OCI-LY7 (cell line): ENCODE measurements around the gene KIAA1549. TPM values are rescaled to one million over a fixed set of nuclear protein-coding genes. Genes with fewer than 3 reads are reported as not detected.

Experiments
- BruUV-seq: library from RNA; stranded (reverse); fragments of 400-500 nt; replicated peaks from 2 replicates; lab custom pipeline; 2021; lab: Mats Ljungman, UMichigan
- CTCF ChIA-PET: fragments of 300-600 bp; sonication (Branson Sonifier 250); formaldehyde crosslinking; loops from one replicate; lab custom pipeline; 2022; ENCODE audit warnings: antibody characterized with exemption; ENCODE audit not compliant: unreplicated experiment; lab: Charles Lee
- POLR2A ChIA-PET: fragments of 300-600 bp; sonication (Branson Sonifier 250); formaldehyde crosslinking; loops from one replicate; lab custom pipeline; 2022; ENCODE audit warnings: antibody characterized with exemption; lab: Charles Lee
- DNase-seq: peaks from one replicate; pipeline ENCODE4 v3.0.0-alpha.2; 2015; ENCODE audit warnings: low spot score
- H2AFZ ChIP-seq: fragments of 200-600 bp; sonication (generic), shearing (Covaris generic); 2 replicates; pipeline ENCODE4 v1.6.1; 2014; ENCODE audit warnings: mild to moderate bottlenecking, antibody characterized with exemption, low read length, moderate library complexity
- H3K27ac ChIP-seq: fragments of 200-600 bp; sonication (generic); 2 replicates; pipeline ENCODE4 v1.5.1; 2014; ENCODE audit warnings: mixed run types, low read depth, mild to moderate bottlenecking, moderate library complexity, low read length, inconsistent platforms; ENCODE audit not compliant: poor library complexity, severe bottlenecking
- H3K36me3 ChIP-seq: fragments of 200-600 bp; sonication (generic); 2 replicates; pipeline ENCODE4 v1.6.1; 2014; ENCODE audit warnings: mild to moderate bottlenecking, antibody characterized with exemption, low read length, moderate library complexity, mixed read lengths; ENCODE audit not compliant: insufficient read depth
- H3K4me1 ChIP-seq: fragments of 200-600 bp; sonication (generic); 2 replicates; pipeline ENCODE4 v1.5.1; 2014; ENCODE audit warnings: mild to moderate bottlenecking, low read length; ENCODE audit not compliant: insufficient read depth, poor library complexity, severe bottlenecking
- H3K4me2 ChIP-seq: fragments of 200-600 bp; sonication (generic); 2 replicates; pipeline ENCODE4 v1.6.1; 2014; ENCODE audit warnings: mild to moderate bottlenecking, low read length
- H3K4me3 ChIP-seq: fragments of 200-600 bp; sonication (generic); 2 replicates; pipeline ENCODE4 v1.5.1; 2014; ENCODE audit warnings: mild to moderate bottlenecking, low read depth, low read length; ENCODE audit not compliant: poor library complexity, severe bottlenecking
- H3K79me2 ChIP-seq: fragments of 200-600 bp; sonication (generic); 2 replicates; pipeline ENCODE4 v1.6.1; 2016; ENCODE audit warnings: low read depth, mild to moderate bottlenecking, low read length, moderate library complexity, mixed read lengths; ENCODE audit not compliant: insufficient read depth
- H3K9me2 ChIP-seq: fragments of 200-600 bp; sonication (generic); 2 replicates; pipeline ENCODE4 v1.6.1; 2016; ENCODE audit warnings: mild to moderate bottlenecking, low read length, mixed read lengths; ENCODE audit not compliant: insufficient read depth
- H3K9me3 ChIP-seq: fragments of 200-600 bp; sonication (generic); 2 replicates; pipeline ENCODE4 v1.6.1; 2014; ENCODE audit warnings: mild to moderate bottlenecking, mixed run types, low read length, mixed read lengths
- H4K20me1 ChIP-seq: fragments of 200-600 bp; sonication (generic); 2 replicates; pipeline ENCODE4 v1.6.1; 2014; ENCODE audit warnings: mild to moderate bottlenecking, antibody characterized with exemption, low read length, moderate library complexity, mixed read lengths; ENCODE audit not compliant: insufficient read depth
- EZH2phosphoT487 ChIP-seq: fragments of 200-600 bp; sonication (generic); IDR thresholded peaks from 2 replicates; pipeline ENCODE4 v1.6.1; 2018; ENCODE audit warnings: low read depth, borderline replicate concordance, mild to moderate bottlenecking, mixed run types, antibody characterized with exemption, low read length, moderate library complexity, mixed read lengths
- intact Hi-C: fragments of 100-400 bp; cut with micrococcal nuclease; formaldehyde crosslinking; loops from one replicate; pipeline ENCODE4 v1.10.0; 2022; ENCODE audit not compliant: unreplicated experiment
- total RNA-seq, 2 experiments: library from RNA; depleted of rRNA in 1 of 2; stranded (reverse); fragments of >200 nt in 1 of 2; shearing (Covaris generic) in 1 of 2; gene quantifications; 2 replicates each; pipeline ENCODE4 v1.2.3, GENCODE V29; 2014 to 2022
- TF ChIP-seq, protein P1 (sequence below): fragments of 200-600 bp; sonication (generic); conservative IDR thresholded peaks from 2 replicates; pipeline ENCODE4 v1.5.1; 2014; ENCODE audit warnings: mild to moderate bottlenecking, antibody characterized with exemption, low read length, moderate library complexity, mixed read lengths

Gene KIAA1549
- total RNA-seq, 2 experiments from 2014 or later, result 0.03 to 3.0 TPM

GRCh38 chr7:138911007-138911406 is 70.2 kb downstream of the KIAA1549 start:
- Histone ChIP-seq H3K9me3 (no peaks in the 10 kb centered on the region), H3K9me2 (no peaks in the 10 kb centered on the region), H3K79me2 (no peaks in the 10 kb centered on the region), H2AFZ (no peak overlapping the region), H3K27ac (no peak overlapping the region), H3K36me3 (no peaks in the 10 kb centered on the region), H4K20me1 (no peaks in the 10 kb centered on the region), H3K4me2 (no peak overlapping the region), H3K4me1 (no peaks in the 10 kb centered on the region), H3K4me3 (no peak overlapping the region)
- no peak for DNase-seq
- intact Hi-C loops, result no loop called here
- no TSS peak for BruUV-seq
- TF ChIP-seq, protein P1, sequence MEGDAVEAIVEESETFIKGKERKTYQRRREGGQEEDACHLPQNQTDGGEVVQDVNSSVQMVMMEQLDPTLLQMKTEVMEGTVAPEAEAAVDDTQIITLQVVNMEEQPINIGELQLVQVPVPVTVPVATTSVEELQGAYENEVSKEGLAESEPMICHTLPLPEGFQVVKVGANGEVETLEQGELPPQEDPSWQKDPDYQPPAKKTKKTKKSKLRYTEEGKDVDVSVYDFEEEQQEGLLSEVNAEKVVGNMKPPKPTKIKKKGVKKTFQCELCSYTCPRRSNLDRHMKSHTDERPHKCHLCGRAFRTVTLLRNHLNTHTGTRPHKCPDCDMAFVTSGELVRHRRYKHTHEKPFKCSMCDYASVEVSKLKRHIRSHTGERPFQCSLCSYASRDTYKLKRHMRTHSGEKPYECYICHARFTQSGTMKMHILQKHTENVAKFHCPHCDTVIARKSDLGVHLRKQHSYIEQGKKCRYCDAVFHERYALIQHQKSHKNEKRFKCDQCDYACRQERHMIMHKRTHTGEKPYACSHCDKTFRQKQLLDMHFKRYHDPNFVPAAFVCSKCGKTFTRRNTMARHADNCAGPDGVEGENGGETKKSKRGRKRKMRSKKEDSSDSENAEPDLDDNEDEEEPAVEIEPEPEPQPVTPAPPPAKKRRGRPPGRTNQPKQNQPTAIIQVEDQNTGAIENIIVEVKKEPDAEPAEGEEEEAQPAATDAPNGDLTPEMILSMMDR, result no peak
- no peak for TF ChIP-seq EZH2phosphoT487
- ChIA-PET POLR2A (interaction anchor here (0.6 kb wide), 1 partner anchor 460 kb away, joined by 8 read pairs; no protein-coding TSS in a partner anchor), CTCF (no interaction called here)

DNA sequence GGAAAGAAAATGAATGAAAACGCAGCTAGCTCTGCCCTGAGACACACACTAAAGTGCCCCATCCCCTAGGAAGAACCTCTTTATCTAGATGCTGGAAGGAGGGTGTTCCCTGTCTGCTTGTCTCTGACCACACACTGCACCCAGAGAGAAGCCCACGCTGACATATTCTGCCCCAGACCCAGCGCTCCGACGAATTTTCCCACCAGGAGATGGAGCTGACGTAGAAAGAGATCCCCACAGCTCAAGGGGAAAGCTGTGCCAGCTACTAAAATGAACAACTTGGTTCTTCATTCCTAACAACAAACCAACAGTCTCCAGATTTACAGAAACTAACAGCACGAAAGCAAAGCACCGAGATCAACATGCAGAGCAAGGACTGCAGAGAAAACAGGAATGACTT is 73.3 kb downstream of the KIAA1549 start:
- TF ChIP-seq EZH2phosphoT487, result no peak
- Histone ChIP-seq H3K79me2 (no peaks in the 10 kb centered on the region), H4K20me1 (no peaks in the 10 kb centered on the region), H3K4me2 (no peak overlapping the region), H3K4me1 (no peaks in the 10 kb centered on the region), H3K9me2 (no peaks in the 10 kb centered on the region), H2AFZ (no peak overlapping the region), H3K4me3 (no peak overlapping the region), H3K9me3 (no peaks in the 10 kb centered on the region), H3K36me3 (no peaks in the 10 kb centered on the region), H3K27ac (no peak overlapping the region)
- DNase-seq, result no peak
- BruUV-seq, result no TSS peak
- ChIA-PET POLR2A (interaction anchor here (0.8 kb wide), 1 partner anchor 25 kb away, joined by 3 read pairs; no protein-coding TSS in a partner anchor), CTCF (interaction anchor here (1.0 kb wide), 1 partner anchor 16 kb away, joined by 3 read pairs; no protein-coding TSS in a partner anchor)
- intact Hi-C loops, result no loop called here

DNA sequence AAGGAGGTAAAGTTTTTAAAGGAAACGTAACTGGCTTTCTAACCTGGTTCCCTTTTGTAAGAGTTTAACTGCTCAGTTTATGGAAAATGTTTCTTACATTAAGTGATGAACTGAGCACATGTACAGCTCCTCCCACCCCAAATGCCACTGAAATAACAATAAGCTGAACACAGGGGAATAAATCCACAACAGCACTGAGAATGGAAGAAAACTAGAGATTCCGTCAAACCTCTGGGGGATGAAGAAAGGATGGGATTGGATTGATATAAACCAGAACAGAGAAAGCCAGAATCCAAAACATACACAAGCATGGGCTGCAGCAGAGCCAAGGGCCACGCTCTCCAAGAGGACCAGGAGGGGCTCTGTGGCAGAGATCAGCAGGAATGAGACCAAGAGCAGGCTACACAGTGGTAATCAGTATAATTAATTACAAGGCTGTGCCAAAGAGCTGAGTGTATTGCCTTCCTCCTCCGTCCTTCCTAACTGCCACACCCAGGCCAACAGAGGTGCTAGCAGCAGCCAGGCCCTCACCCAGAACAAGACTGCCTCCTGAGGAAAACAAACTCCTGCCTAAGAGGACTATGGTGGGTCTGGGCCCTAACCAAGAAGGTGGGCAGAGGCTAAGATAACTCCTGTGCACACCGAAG is 73.9 kb downstream of the KIAA1549 start:
- POLR2A ChIA-PET, result interaction anchor here (0.6 to 0.8 kb wide), 2 partner anchors 26 to 265 kb away, joined by 3 read pairs; no protein-coding TSS in a partner anchor
- H2AFZ ChIP-seq, result no peak overlapping the region
- H3K27ac ChIP-seq, result no peak overlapping the region
- intact Hi-C loops, result no loop called here
- H3K36me3 ChIP-seq, result no peaks in the 10 kb centered on the region
- no peaks in the 10 kb centered on the region for H3K9me2 ChIP-seq
- no peaks in the 10 kb centered on the region for H3K79me2 ChIP-seq
- DNase-seq, result no peak
- CTCF ChIA-PET, result no interaction called here
- no peaks in the 10 kb centered on the region for H3K9me3 ChIP-seq
- no peaks in the 10 kb centered on the region for H3K4me1 ChIP-seq
- no peak for TF ChIP-seq EZH2phosphoT487
- TF ChIP-seq, protein P1, result no peak
- no peak overlapping the region for H3K4me3 ChIP-seq
- H4K20me1 ChIP-seq, result no peaks in the 10 kb centered on the region
- BruUV-seq, result no TSS peak
- H3K4me2 ChIP-seq, result no peak overlapping the region
